Natural killer cell (primary cell): Measurements from ENCODE around the gene KLHL21. TPM values are rescaled to one million over a fixed set of nuclear protein-coding genes. Genes with fewer than 3 reads are reported as not detected.

Experiments
- ATAC-seq, 3 donors: fragments of 150-1000 bp in 2 of 3; fragments of 200-7000 bp in 1 of 3; cut with Tn5 transposase; 1 replicate in 1 of 3; 2 replicates in 2 of 3; pipeline ENCODE4 v1.10.0; 2021; ENCODE audit warnings: mild to moderate bottlenecking in 2 of 3, moderate library complexity in 2 of 3
- DNase-seq, 2 donors: peaks; one replicate each; pipeline versions ENCODE4 v3.0.0 to v3.0.0-alpha.2; 2013 to 2021; ENCODE audit warnings: mixed read lengths in 1 of 2
- H3K27ac ChIP-seq: one replicate; pipeline ENCODE4 v1.5.1; 2013; ENCODE audit warnings: mild to moderate bottlenecking, low read length
- H3K27me3 ChIP-seq: one replicate; pipeline ENCODE4 v1.6.1; 2013; ENCODE audit warnings: low read length; ENCODE audit not compliant: control insufficient read depth, insufficient read depth
- H3K36me3 ChIP-seq: one replicate; pipeline ENCODE4 v1.6.1; 2013; ENCODE audit warnings: low read length; ENCODE audit not compliant: control insufficient read depth, insufficient read depth
- H3K4me1 ChIP-seq: one replicate; pipeline ENCODE4 v1.6.1; 2013; ENCODE audit warnings: low read length; ENCODE audit not compliant: control insufficient read depth, insufficient read depth
- H3K4me3 ChIP-seq: one replicate; pipeline ENCODE4 v1.5.1; 2013; ENCODE audit warnings: low read length
- H3K9me3 ChIP-seq: one replicate; pipeline ENCODE4 v1.6.1; 2013; ENCODE audit warnings: low read length; ENCODE audit not compliant: control insufficient read depth, insufficient read depth
- H3K27ac Mint-ChIP-seq, 2 donors: one replicate each; pipeline ENCODE4 v1.8.0; 2022; ENCODE audit warnings: mild to moderate bottlenecking in 2 of 2, mixed read lengths in 2 of 2, moderate library complexity in 1 of 2
- H3K27me3 Mint-ChIP-seq, 2 donors: one replicate each; pipeline ENCODE4 v1.8.0; 2022; ENCODE audit warnings: low read depth in 2 of 2, mixed read lengths in 2 of 2
- H3K36me3 Mint-ChIP-seq: one replicate; pipeline ENCODE4 v1.8.0; 2022; ENCODE audit warnings: mixed read lengths
- H3K4me1 Mint-ChIP-seq, 2 donors: one replicate each; pipeline ENCODE4 v1.8.0; 2022; ENCODE audit warnings: mixed read lengths in 2 of 2
- H3K4me3 Mint-ChIP-seq: one replicate; pipeline ENCODE4 v1.8.0; 2022; ENCODE audit warnings: mild to moderate bottlenecking, moderate library complexity, mixed read lengths
- H3K9me3 Mint-ChIP-seq, 2 donors: one replicate each; pipeline ENCODE4 v1.8.0; 2022; ENCODE audit warnings: mixed read lengths in 2 of 2
- WGBS: methylation state at CpG from one replicate; pipeline ENCODE4 v1.1.7; 2013; ENCODE audit warnings: missing lambda C conversion rate; ENCODE audit not compliant: insufficient coverage; 5-methylcytosine and 5-hydroxymethylcytosine counted together
- intact Hi-C: fragments of 100-400 bp; cut with micrococcal nuclease; formaldehyde crosslinking; loops from one replicate; pipeline ENCODE4 v1.14.2; 2022
- total RNA-seq, 4 donors: library from RNA; stranded (reverse); fragments of 120-200 nt in 1 of 4; gene quantifications; one replicate each; pipeline versions ENCODE4 v1.2.3 to v1.2.4, GENCODE V29; 2013 to 2022
- TF ChIP-seq, protein P1 (sequence below): fragments of 200-600 bp; IDR thresholded peaks from one replicate; pipeline ENCODE4 v1.8.0; 2022; ENCODE audit warnings: antibody characterized with exemption

Gene KLHL21
- total RNA-seq, 3 donors from 2014 or later (not counting 1 experiment from before 2014, with no cell fraction given): 23.5 to 37.8 (median 28.9) TPM

GRCh38 chr1:6554907-6555778 lies 47.5 kb downstream of the KLHL21 start, which contains the start of gene TAS1R1:
TAS1R1 (plus strand) TSS chr1:6555307; CDS start chr1:6555374, 67 bp downstream.
- intact Hi-C loops: loop anchor here (1.0 kb wide), 1 partner anchor 91 kb away; no protein-coding TSS in a partner anchor
- ATAC-seq (no peak), DNase-seq (peak in 1 of 2 donors; percentile 10)
- no peaks in the 10 kb centered on the region for H3K27me3 ChIP-seq
- Mint-ChIP-seq H3K27ac (peak within 1 kb of the TSS in 1 of 2 donors; percentile 67), H3K4me3 (peak within 1 kb of the TSS; percentile 85), H3K9me3 (no peaks in the 10 kb centered on the region), H3K27me3 (no peaks in the 10 kb centered on the region), H3K4me1 (peaks cover 7 to 11% of the 10 kb centered on the region in 2 donors), H3K36me3 (no peaks in the 10 kb centered on the region)
- H3K27ac ChIP-seq: peak within 1 kb of the TSS; percentile 22
- H3K36me3 ChIP-seq: peaks cover 2% of the 10 kb centered on the region
- TF ChIP-seq, protein P1, sequence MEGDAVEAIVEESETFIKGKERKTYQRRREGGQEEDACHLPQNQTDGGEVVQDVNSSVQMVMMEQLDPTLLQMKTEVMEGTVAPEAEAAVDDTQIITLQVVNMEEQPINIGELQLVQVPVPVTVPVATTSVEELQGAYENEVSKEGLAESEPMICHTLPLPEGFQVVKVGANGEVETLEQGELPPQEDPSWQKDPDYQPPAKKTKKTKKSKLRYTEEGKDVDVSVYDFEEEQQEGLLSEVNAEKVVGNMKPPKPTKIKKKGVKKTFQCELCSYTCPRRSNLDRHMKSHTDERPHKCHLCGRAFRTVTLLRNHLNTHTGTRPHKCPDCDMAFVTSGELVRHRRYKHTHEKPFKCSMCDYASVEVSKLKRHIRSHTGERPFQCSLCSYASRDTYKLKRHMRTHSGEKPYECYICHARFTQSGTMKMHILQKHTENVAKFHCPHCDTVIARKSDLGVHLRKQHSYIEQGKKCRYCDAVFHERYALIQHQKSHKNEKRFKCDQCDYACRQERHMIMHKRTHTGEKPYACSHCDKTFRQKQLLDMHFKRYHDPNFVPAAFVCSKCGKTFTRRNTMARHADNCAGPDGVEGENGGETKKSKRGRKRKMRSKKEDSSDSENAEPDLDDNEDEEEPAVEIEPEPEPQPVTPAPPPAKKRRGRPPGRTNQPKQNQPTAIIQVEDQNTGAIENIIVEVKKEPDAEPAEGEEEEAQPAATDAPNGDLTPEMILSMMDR: no peak
- 92% methylated on average over 19 of the region's 19 CpGs for WGBS
- H3K4me1 ChIP-seq: peaks cover 20% of the 10 kb centered on the region
- H3K4me3 ChIP-seq: peak within 1 kb of the TSS; percentile 69
- H3K9me3 ChIP-seq: no peaks in the 10 kb centered on the region

- peaks cover 7 to 11% of the 10 kb centered on the region in 2 donors for H3K4me1 Mint-ChIP-seq
- ATAC-seq: peak; percentile 99 to 100 (median 99)
- TF ChIP-seq, protein P1: peak; percentile 97
- H3K36me3 ChIP-seq: peaks cover 5% of the 10 kb centered on the region
- 2% methylated on average over 87 of the region's 87 CpGs for WGBS
- peak; percentile 94 to 97 for DNase-seq
- H3K4me3 Mint-ChIP-seq: peak within 1 kb of the TSS; percentile 85
- H3K36me3 Mint-ChIP-seq: no peaks in the 10 kb centered on the region
- no peaks in the 10 kb centered on the region for H3K9me3 Mint-ChIP-seq
- intact Hi-C loops: loop anchor here (1.0 kb wide), 1 partner anchor 92 kb away; no protein-coding TSS in a partner anchor
- H3K27me3 Mint-ChIP-seq: no peaks in the 10 kb centered on the region
- no peaks in the 10 kb centered on the region for H3K27me3 ChIP-seq
- peak within 1 kb of the TSS; percentile 22 for H3K27ac ChIP-seq
- H3K27ac Mint-ChIP-seq: peak within 1 kb of the TSS in 1 of 2 donors; percentile 67
- H3K9me3 ChIP-seq: no peaks in the 10 kb centered on the region
- H3K4me3 ChIP-seq: peak within 1 kb of the TSS; percentile 69
- peaks cover 20% of the 10 kb centered on the region for H3K4me1 ChIP-seq
Observed at GRCh38 chr1:6554031-6554906, 48.4 kb downstream of the KLHL21 start, which contains the start of gene NOL9. NOL9 (minus strand) TSS chr1:6554513; CDS start chr1:6554502, 11 bp downstream.

GRCh38 chr1:6547301-6547700 lies 55.4 kb downstream of the KLHL21 start:
- H3K27ac Mint-ChIP-seq: no peak overlapping the region
- no peak overlapping the region for H3K4me3 ChIP-seq
- WGBS: 87% methylated on average over 4 of the region's 4 CpGs
- no peak for DNase-seq
- no peak for ATAC-seq
- H3K4me1 ChIP-seq: peaks cover 6% of the 10 kb centered on the region
- no peaks in the 10 kb centered on the region for H3K9me3 Mint-ChIP-seq
- H3K4me3 Mint-ChIP-seq: no peak overlapping the region
- H3K27me3 ChIP-seq: no peaks in the 10 kb centered on the region
- peaks cover 38% of the 10 kb centered on the region for H3K36me3 ChIP-seq
- peaks cover 0 to 19% of the 10 kb centered on the region in 2 donors for H3K4me1 Mint-ChIP-seq
- no peaks in the 10 kb centered on the region for H3K27me3 Mint-ChIP-seq
- TF ChIP-seq, protein P1: no peak
- no peaks in the 10 kb centered on the region for H3K9me3 ChIP-seq
- intact Hi-C loops: no loop called here
- no peaks in the 10 kb centered on the region for H3K36me3 Mint-ChIP-seq
- no peak overlapping the region for H3K27ac ChIP-seq
